ENCODE measurements around the gene TXLNB.

TXLNB gene

DNA sequence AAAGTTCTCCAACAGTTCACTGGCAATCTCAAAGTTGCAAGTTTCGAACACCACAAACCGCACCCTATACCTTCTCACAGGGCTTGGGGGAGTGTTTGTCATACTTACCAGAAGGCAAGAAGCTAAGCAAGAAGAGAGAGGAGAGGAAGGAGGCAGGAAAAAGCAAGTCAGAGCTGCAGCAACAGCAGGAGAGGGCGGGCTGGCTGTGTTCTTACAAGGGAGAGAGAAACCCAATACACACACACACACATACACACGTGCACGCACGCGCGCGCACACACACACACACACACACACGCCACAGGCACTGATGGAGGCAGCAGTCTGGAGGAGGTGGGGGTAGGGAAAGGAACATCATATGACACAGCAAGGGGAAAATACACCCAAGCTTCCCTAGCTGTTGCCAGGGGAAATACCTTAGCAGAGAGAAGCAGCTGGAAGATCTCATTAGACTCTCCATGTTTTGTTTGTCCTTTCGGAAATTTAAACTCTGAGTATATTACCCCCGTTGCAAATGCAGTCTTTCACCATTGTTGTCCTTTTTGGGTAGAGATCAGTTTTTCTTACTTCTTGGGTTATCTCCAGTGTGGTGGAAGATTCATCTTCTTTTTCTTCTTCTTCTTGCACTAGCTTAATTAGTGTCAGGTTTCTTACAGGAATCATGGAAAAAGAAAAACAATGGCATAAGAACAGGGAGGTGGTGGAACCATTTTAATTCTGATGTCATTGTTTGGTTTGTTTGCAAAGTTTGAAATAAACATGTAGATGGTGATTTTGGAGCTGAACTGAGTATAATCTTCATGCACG is at the start of gene TXLNB:
TXLNB (minus strand) TSS at position 186 of the 807 bp plus-strand sequence. CDS start 3,099 bp downstream, outside the sequence.
- peak; percentile 57 to 85 for DNase-seq (ENCODE audit: low read depth in 2 of 2)

GRCh38 chr6:139341060-139341459 is 49.3 kb upstream of the TXLNB start:
- DNase-seq (ENCODE audit: low read depth in 2 of 2) = no peak

- no peak for DNase-seq (ENCODE audit: low read depth in 2 of 2)
Observed at GRCh38 chr6:139338795-139339194, 47.0 kb upstream of the TXLNB start.

GRCh38 chr6:139337830-139338229 is 46.0 kb upstream of the TXLNB start:
- no peak for DNase-seq (ENCODE audit: low read depth in 2 of 2)

- no peak for DNase-seq (ENCODE audit: low read depth in 2 of 2)
Observed at GRCh38 chr6:139337001-139337400, 45.2 kb upstream of the TXLNB start.

GRCh38 chr6:139336488-139336887 is 44.7 kb upstream of the TXLNB start:
- DNase-seq (ENCODE audit: low read depth in 2 of 2) = no peak

DNA sequence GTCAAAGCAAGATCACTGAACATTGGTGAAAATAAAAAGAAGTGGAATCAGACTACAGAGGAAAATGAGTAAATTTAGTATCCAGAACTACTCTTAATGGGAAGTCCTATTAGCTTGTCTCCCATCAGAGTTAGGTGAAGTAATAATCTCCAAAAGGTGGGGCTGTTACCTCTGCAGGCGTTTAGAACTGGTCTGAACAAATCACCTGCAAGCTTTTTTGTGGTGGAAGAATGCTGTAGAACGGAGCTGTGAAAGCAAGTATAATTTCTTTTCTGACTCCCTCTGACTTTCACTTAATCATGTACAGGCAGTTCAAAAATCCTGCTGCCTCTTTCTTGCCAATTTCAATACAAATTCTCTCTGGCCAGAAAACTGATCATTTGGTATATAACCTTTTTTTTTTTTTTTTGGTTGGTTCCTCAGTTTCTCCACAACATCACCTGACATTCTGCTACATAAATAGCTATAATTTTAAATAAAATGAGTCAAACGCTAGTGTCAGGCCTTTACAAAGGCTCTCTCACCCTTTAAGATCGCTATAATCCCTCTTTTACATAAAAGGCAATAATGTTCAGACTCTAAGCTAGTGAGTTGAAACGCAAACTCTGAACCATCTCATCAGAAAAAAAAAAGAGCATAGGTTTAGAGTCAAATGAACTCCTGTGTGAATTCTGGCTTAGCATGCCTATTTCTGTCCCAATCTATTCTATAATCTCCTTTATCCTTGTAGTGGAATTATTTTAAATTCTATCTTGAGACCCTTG is 43.8 kb upstream of the TXLNB start:
- no peak for DNase-seq (ENCODE audit: low read depth in 2 of 2)

GRCh38 chr6:139334806-139335446 is 43.1 kb upstream of the TXLNB start:
- DNase-seq (ENCODE audit: low read depth in 2 of 2) = no peak

- no peak for DNase-seq (ENCODE audit: low read depth in 2 of 2)
Observed at GRCh38 chr6:139330826-139331500, 39.2 kb upstream of the TXLNB start.

DNA sequence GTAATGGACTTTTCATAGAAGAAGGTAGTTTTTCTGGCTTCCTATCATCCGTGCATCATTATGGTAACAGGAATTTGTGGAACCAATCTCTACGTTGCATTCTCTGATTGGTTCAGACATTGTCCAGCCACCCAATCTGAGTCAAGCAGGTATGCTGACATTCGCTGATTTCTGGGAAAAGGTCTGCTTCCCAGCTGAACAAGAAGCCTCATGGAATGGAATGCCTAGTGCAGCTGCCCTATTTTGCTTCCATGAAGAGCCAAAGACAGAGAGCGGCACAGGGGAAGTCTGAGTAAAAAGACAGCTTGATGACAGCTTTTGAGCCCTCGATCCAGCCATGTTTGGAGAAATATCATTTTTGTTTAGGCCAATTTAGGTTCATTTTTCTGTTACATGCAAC is 38.5 kb upstream of the TXLNB start:
- no peak for DNase-seq (ENCODE audit: low read depth in 2 of 2)

DNA sequence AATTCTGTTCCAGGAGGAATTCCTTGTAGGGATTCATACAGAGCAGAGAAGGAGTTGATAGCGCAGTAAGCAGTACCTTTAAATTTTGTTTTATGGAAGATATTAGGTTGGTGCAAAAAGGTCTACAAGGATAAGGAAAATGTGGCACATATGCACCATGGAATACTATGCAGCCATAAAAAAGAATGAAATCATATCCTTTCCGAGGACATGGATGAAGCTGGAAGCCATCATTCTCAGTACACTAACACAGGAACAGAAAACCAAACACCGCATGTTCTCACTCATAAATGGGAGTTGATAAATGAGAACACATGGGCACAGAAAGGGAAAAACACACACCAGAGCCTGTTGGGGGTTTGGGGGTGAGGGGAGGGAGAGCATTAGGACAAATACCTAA is 37.4 kb upstream of the TXLNB start:
- DNase-seq (ENCODE audit: low read depth in 2 of 2) = no peak

- DNase-seq (ENCODE audit: low read depth in 2 of 2) = no peak
Observed at GRCh38 chr6:139327038-139327437, 35.2 kb upstream of the TXLNB start.

GRCh38 chr6:139325686-139326085 is 33.9 kb upstream of the TXLNB start:
- DNase-seq (ENCODE audit: low read depth in 2 of 2) = no peak

GRCh38 chr6:139325125-139325524 is 33.3 kb upstream of the TXLNB start:
- no peak for DNase-seq (ENCODE audit: low read depth in 2 of 2)

- no peak for DNase-seq (ENCODE audit: low read depth in 2 of 2)
Observed at GRCh38 chr6:139324301-139324555, 32.4 kb upstream of the TXLNB start.

DNA sequence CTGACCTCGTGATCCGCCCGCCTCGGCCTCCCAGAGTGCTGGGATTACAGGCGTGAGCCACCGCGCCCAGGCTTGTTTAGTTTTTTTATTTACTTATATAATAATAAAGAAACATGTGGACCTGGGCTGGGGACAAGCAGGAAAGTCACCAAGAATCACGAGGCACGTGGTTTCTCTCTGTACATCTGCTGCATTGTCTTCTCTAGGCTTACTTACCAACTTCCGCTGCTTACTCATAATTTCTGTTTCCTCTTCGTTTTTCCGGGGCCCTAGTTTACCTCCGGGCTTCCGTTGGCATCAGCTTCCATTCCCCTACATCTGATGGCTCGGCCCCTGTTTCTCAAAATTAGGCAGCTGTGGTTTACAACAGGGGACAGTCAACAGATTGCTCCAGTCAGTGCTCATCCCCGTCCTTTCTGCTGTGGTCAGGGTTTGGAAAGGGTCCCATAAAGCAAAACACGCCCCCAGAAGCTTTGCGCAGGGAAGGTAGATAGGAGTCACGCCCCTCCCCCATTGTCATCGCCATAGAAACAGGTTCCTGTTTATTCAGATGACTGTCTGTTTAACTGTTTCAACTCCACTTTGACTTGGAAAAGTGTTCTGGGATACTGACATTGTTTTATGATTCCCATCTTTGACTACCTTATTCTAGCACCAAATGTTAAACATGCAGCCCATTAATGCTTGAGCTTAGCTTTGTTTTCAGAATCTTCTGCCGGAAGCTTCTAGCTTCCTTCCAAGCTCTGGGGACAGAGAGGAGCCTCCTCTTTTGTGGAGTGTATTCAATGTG is 31.9 kb upstream of the TXLNB start:
- peak; percentile 55 to 62 for DNase-seq (ENCODE audit: low read depth in 2 of 2)

- no peak for DNase-seq (ENCODE audit: low read depth in 2 of 2)
Observed at GRCh38 chr6:139320081-139320480, 28.3 kb upstream of the TXLNB start.

- no peak for DNase-seq (ENCODE audit: low read depth in 2 of 2)
Observed at GRCh38 chr6:139316622-139317317, 25.0 kb upstream of the TXLNB start.

GRCh38 chr6:139313784-139314545 is 22.2 kb upstream of the TXLNB start:
- DNase-seq (ENCODE audit: low read depth in 2 of 2) = no peak

DNA sequence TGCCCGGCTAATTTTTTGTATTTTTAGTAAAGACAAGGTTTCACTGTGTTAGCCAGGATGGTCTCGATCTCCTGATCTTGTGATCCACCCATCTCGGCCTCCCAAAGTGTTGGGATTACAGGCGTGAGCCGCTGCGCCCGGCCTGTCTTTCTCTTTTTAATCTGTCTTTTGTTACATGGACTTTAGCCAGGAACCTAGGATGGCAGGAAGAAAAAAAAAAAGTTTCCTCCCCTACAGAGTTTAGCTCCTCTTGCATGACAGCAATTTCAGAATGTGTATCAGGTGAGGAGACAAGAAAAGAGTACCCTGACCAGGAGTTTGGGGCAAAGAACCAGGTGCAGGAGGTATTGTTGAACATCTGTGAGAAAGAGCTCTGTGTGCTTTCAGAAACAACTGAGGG is 21.4 kb upstream of the TXLNB start:
- no peak for DNase-seq (ENCODE audit: low read depth in 2 of 2)
